ENCODE results near the gene PCSK5. TPM values are rescaled to one million over a fixed set of nuclear protein-coding genes. Genes with fewer than 3 reads are reported as not detected.

The PCSK5 gene
- polyA plus RNA-seq, 1 donor (not counting 4 experiments of a cell fraction or from before 2014, with no cell fraction given): 1.9 TPM

DNA sequence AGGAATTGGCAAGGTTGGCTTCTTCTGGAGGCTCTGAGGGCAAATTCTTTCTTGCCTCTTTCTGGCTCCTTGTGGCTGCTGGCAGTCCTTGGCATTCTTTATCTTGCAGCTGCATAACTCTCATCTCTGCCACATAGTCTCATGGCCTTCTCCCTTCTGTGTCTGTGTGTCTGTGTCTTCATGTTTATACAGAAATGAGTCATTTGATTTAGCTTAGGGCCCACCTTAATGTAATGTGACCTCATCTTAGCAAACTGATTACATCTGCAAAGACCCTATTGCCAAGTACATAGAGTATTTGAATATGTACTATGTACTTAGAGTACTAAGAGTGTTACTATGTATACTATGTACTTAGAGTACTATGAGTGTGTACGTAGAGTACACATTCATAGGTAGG lies 381.3 kb downstream of the PCSK5 start:
- dilution Hi-C loops (cut with MboI; ENCODE audit: extremely low pct_ligation_motif_present, low sequenced_read_pairs): no loop called here

DNA sequence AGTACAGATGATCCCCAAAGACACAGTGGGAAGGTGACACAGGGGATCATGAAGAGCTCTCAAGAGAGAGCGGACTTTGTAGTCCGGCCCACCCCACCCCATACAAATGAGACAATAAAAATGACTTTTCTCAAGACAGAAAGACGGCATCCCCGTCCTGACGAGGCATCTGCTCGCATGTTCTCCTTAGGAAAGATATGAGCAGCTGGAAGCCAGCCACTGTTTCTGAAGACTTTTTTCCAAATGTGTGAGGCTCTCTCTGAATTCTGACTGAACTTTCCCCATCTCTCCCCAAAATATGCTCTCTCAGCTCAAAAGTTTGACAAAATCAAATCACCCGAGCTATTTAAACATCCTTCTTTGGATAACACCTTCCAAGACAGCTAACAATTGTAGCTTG lies 398.6 kb downstream of the PCSK5 start:
- FAIRE-seq: no peak
- no peaks in the 10 kb centered on the region for H4K20me1 ChIP-seq (ENCODE audit: control insufficient read depth, extremely low read depth, insufficient read depth, low read length)
- H3K4me1 ChIP-seq (ENCODE audit: control insufficient read depth, extremely low read depth, insufficient read depth, low read length): no peaks in the 10 kb centered on the region
- no peak overlapping the region for H3K4me3 ChIP-seq (ENCODE audit: control insufficient read depth in 2 of 3, extremely low read depth in 1 of 3, insufficient read depth in 2 of 3, low read depth in 1 of 3, low read length in 3 of 3)
- dilution Hi-C loops (cut with MboI; ENCODE audit: extremely low pct_ligation_motif_present, low sequenced_read_pairs): no loop called here
- no peak overlapping the region for H3K27ac ChIP-seq (ENCODE audit: control insufficient read depth, insufficient read depth, low read length)
- DNase-seq (ENCODE audit: low read depth, low spot score): no peak
- no peak overlapping the region for H2AFZ ChIP-seq (ENCODE audit: control insufficient read depth, low read length)
- no peaks in the 10 kb centered on the region for H3K9me3 ChIP-seq (ENCODE audit: control insufficient read depth, low read depth, low read length)
- TF ChIP-seq, protein P1, sequence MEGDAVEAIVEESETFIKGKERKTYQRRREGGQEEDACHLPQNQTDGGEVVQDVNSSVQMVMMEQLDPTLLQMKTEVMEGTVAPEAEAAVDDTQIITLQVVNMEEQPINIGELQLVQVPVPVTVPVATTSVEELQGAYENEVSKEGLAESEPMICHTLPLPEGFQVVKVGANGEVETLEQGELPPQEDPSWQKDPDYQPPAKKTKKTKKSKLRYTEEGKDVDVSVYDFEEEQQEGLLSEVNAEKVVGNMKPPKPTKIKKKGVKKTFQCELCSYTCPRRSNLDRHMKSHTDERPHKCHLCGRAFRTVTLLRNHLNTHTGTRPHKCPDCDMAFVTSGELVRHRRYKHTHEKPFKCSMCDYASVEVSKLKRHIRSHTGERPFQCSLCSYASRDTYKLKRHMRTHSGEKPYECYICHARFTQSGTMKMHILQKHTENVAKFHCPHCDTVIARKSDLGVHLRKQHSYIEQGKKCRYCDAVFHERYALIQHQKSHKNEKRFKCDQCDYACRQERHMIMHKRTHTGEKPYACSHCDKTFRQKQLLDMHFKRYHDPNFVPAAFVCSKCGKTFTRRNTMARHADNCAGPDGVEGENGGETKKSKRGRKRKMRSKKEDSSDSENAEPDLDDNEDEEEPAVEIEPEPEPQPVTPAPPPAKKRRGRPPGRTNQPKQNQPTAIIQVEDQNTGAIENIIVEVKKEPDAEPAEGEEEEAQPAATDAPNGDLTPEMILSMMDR (optimal IDR thresholded peaks at IDR 0.05 in 1 of 3, IDR thresholded peaks at IDR 0.05 in 1 of 3, conservative IDR thresholded peaks at IDR 0.05 in 1 of 3; ENCODE audit: extremely low read depth in 1 of 3, insufficient read depth in 2 of 3, low read length in 3 of 3): no peak
- no peak for TF ChIP-seq EZH2 (IDR thresholded peaks at IDR 0.05; ENCODE audit: low read length)
- no peak overlapping the region for H3K9ac ChIP-seq (ENCODE audit: control insufficient read depth, extremely low read depth, insufficient read depth, low read length)
- no peaks in the 10 kb centered on the region for H3K79me2 ChIP-seq (ENCODE audit: control insufficient read depth, insufficient read depth, low read length)
- H3K9me1 ChIP-seq (ENCODE audit: control insufficient read depth, extremely low read depth, insufficient read depth, low read length): no peaks in the 10 kb centered on the region
- no peak overlapping the region for H3K4me2 ChIP-seq (ENCODE audit: control insufficient read depth, extremely low read depth, insufficient read depth, low read depth, low read length)
- H3K27me3 ChIP-seq (ENCODE audit: control insufficient read depth, extremely low read depth, insufficient read depth, low read length): no peaks in the 10 kb centered on the region
- H3K36me3 ChIP-seq (ENCODE audit: control insufficient read depth in 2 of 2, extremely low read depth in 1 of 2, insufficient read depth in 2 of 2, low read length in 2 of 2): no peaks in the 10 kb centered on the region

More for the DNA sequence above, 381.3 kb downstream of the PCSK5 start:
- no peak overlapping the region for H3K4me3 ChIP-seq (ENCODE audit: control insufficient read depth in 2 of 3, extremely low read depth in 1 of 3, insufficient read depth in 2 of 3, low read depth in 1 of 3, low read length in 3 of 3)
- no peaks in the 10 kb centered on the region for H3K9me1 ChIP-seq (ENCODE audit: control insufficient read depth, extremely low read depth, insufficient read depth, low read length)
- no peak overlapping the region for H3K4me2 ChIP-seq (ENCODE audit: control insufficient read depth, extremely low read depth, insufficient read depth, low read depth, low read length)
- no peak overlapping the region for H3K27ac ChIP-seq (ENCODE audit: control insufficient read depth, insufficient read depth, low read length)
- H3K27me3 ChIP-seq (ENCODE audit: control insufficient read depth, extremely low read depth, insufficient read depth, low read length): no peaks in the 10 kb centered on the region
- H3K9me3 ChIP-seq (ENCODE audit: control insufficient read depth, low read depth, low read length): no peaks in the 10 kb centered on the region
- no peak for FAIRE-seq
- H3K79me2 ChIP-seq (ENCODE audit: control insufficient read depth, insufficient read depth, low read length): no peaks in the 10 kb centered on the region
- DNase-seq (ENCODE audit: low read depth, low spot score): no peak
- no peak overlapping the region for H2AFZ ChIP-seq (ENCODE audit: control insufficient read depth, low read length)
- no peak overlapping the region for H3K9ac ChIP-seq (ENCODE audit: control insufficient read depth, extremely low read depth, insufficient read depth, low read length)
- peaks cover 11% of the 10 kb centered on the region for H3K4me1 ChIP-seq (ENCODE audit: control insufficient read depth, extremely low read depth, insufficient read depth, low read length)
- no peaks in the 10 kb centered on the region for H3K36me3 ChIP-seq (ENCODE audit: control insufficient read depth in 2 of 2, extremely low read depth in 1 of 2, insufficient read depth in 2 of 2, low read length in 2 of 2)
- H4K20me1 ChIP-seq (ENCODE audit: control insufficient read depth, extremely low read depth, insufficient read depth, low read length): no peaks in the 10 kb centered on the region
- TF ChIP-seq, protein P1 (optimal IDR thresholded peaks at IDR 0.05 in 1 of 3, IDR thresholded peaks at IDR 0.05 in 1 of 3, conservative IDR thresholded peaks at IDR 0.05 in 1 of 3; ENCODE audit: extremely low read depth in 1 of 3, insufficient read depth in 2 of 3, low read length in 3 of 3): no peak
- no peak for TF ChIP-seq EZH2 (IDR thresholded peaks at IDR 0.05; ENCODE audit: low read length)
